T-helper 2 cell treated with Interferon-gamma antibody and Interleukin-4, amounts not matched to agents 5 μg/mL and 100 μg/mL, for 36 hours (primary cell): ENCODE measurements around the gene RNF212.

Source experiments
- DNase-seq: peaks from one replicate; pipeline ENCODE4 v3.0.0; 2021; ENCODE audit warnings: low spot score
- H3K27ac Mint-ChIP-seq: one replicate; pipeline ENCODE4 v1.8.0; 2021; ENCODE audit warnings: mild to moderate bottlenecking, mixed read lengths
- H3K27me3 Mint-ChIP-seq: one replicate; pipeline ENCODE4 v1.8.0; 2021; ENCODE audit warnings: low read depth, mixed read lengths
- H3K36me3 Mint-ChIP-seq: one replicate; pipeline ENCODE4 v1.8.0; 2021; ENCODE audit warnings: low read depth, mixed read lengths
- H3K4me1 Mint-ChIP-seq: one replicate; pipeline ENCODE4 v1.8.0; 2021; ENCODE audit warnings: low read depth, mixed read lengths
- H3K4me3 Mint-ChIP-seq: one replicate; pipeline ENCODE4 v1.8.0; 2022; ENCODE audit warnings: mild to moderate bottlenecking, moderate library complexity, mixed read lengths
- H3K9me3 Mint-ChIP-seq: one replicate; pipeline ENCODE4 v1.8.0; 2021; ENCODE audit warnings: mixed read lengths

RNF212 gene

GRCh38 chr4:1105662-1106061 lies 7.7 kb downstream of the RNF212 start:
- H3K4me1 Mint-ChIP-seq = no peaks in the 10 kb centered on the region
- H3K27ac Mint-ChIP-seq = no peak overlapping the region
- no peaks in the 10 kb centered on the region for H3K9me3 Mint-ChIP-seq
- DNase-seq = no peak
- H3K4me3 Mint-ChIP-seq = no peak overlapping the region
- H3K36me3 Mint-ChIP-seq = no peaks in the 10 kb centered on the region
- H3K27me3 Mint-ChIP-seq = peaks cover 6% of the 10 kb centered on the region

DNA sequence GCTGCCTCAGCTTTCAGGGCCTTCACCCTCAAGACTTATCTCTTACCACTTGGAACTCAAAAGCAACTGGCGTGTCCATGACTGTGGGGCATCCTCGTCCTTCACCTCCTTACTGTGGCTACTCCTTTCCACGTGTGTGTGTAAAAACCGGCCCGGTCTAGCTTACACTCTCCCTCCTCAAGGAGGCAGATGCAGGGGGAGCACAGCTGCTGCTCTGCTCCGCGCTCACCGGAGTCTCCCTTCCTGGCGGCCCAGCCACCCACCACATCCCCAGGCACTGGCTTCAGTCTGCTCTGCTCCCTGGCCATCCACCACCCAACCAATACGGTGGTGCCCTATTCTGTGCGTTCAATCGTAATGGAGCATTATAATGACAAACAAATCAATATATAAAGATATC lies 8.3 kb downstream of the RNF212 start:
- Mint-ChIP-seq H3K9me3 (no peaks in the 10 kb centered on the region), H3K4me3 (no peak overlapping the region), H3K36me3 (no peaks in the 10 kb centered on the region), H3K4me1 (no peaks in the 10 kb centered on the region), H3K27ac (no peak overlapping the region), H3K27me3 (peaks cover 6% of the 10 kb centered on the region)
- DNase-seq = no peak

DNA sequence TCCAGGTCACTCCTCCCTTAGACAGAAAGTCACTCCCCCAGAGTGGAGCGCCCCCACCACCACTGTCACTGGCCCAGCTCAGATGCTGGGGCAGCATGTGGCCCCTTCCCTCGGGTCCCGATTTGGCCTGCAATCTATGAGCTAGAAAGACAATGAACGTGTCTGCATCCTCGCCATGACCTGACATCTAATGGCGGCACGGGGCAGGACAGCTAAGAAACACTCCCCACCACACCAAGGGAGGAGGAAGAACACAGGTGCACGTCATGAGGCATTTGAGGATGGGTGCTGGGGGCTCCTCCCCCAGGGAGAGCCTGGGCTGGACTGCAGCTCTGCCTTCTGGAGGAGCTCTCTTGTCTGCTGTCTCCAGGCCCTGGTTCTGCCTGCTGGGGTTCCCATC lies 8.7 kb downstream of the RNF212 start:
- no peak overlapping the region for H3K27ac Mint-ChIP-seq
- DNase-seq = no peak
- no peaks in the 10 kb centered on the region for H3K4me1 Mint-ChIP-seq
- H3K9me3 Mint-ChIP-seq = no peaks in the 10 kb centered on the region
- H3K36me3 Mint-ChIP-seq = no peaks in the 10 kb centered on the region
- peaks cover 2% of the 10 kb centered on the region for H3K27me3 Mint-ChIP-seq
- H3K4me3 Mint-ChIP-seq = no peak overlapping the region

GRCh38 chr4:1099684-1100335 lies 13.6 kb downstream of the RNF212 start:
- H3K4me1 Mint-ChIP-seq = no peaks in the 10 kb centered on the region
- no peak overlapping the region for H3K4me3 Mint-ChIP-seq
- DNase-seq = no peak
- no peaks in the 10 kb centered on the region for H3K27me3 Mint-ChIP-seq
- no peaks in the 10 kb centered on the region for H3K9me3 Mint-ChIP-seq
- no peak overlapping the region for H3K27ac Mint-ChIP-seq
- no peaks in the 10 kb centered on the region for H3K36me3 Mint-ChIP-seq

GRCh38 chr4:1099270-1099669 lies 14.1 kb downstream of the RNF212 start:
- H3K9me3 Mint-ChIP-seq = no peaks in the 10 kb centered on the region
- no peaks in the 10 kb centered on the region for H3K36me3 Mint-ChIP-seq
- H3K27ac Mint-ChIP-seq = no peak overlapping the region
- no peaks in the 10 kb centered on the region for H3K4me1 Mint-ChIP-seq
- H3K4me3 Mint-ChIP-seq = no peak overlapping the region
- no peaks in the 10 kb centered on the region for H3K27me3 Mint-ChIP-seq
- DNase-seq = no peak

- Mint-ChIP-seq H3K4me3 (no peak overlapping the region), H3K9me3 (no peaks in the 10 kb centered on the region), H3K36me3 (no peaks in the 10 kb centered on the region), H3K27me3 (no peaks in the 10 kb centered on the region), H3K4me1 (no peaks in the 10 kb centered on the region), H3K27ac (no peak overlapping the region)
- no peak for DNase-seq
Measured at GRCh38 chr4:1098311-1098925, 14.9 kb downstream of the RNF212 start.

GRCh38 chr4:1097553-1097952 lies 15.8 kb downstream of the RNF212 start:
- H3K36me3 Mint-ChIP-seq = no peaks in the 10 kb centered on the region
- DNase-seq = no peak
- H3K9me3 Mint-ChIP-seq = no peaks in the 10 kb centered on the region
- H3K4me3 Mint-ChIP-seq = no peak overlapping the region
- H3K4me1 Mint-ChIP-seq = no peaks in the 10 kb centered on the region
- no peak overlapping the region for H3K27ac Mint-ChIP-seq
- H3K27me3 Mint-ChIP-seq = no peaks in the 10 kb centered on the region

- H3K36me3 Mint-ChIP-seq = no peaks in the 10 kb centered on the region
- H3K4me3 Mint-ChIP-seq = no peak overlapping the region
- H3K4me1 Mint-ChIP-seq = no peaks in the 10 kb centered on the region
- no peak overlapping the region for H3K27ac Mint-ChIP-seq
- no peaks in the 10 kb centered on the region for H3K9me3 Mint-ChIP-seq
- DNase-seq = no peak
- no peaks in the 10 kb centered on the region for H3K27me3 Mint-ChIP-seq
Measured at GRCh38 chr4:1096841-1097240, 16.5 kb downstream of the RNF212 start.

DNA sequence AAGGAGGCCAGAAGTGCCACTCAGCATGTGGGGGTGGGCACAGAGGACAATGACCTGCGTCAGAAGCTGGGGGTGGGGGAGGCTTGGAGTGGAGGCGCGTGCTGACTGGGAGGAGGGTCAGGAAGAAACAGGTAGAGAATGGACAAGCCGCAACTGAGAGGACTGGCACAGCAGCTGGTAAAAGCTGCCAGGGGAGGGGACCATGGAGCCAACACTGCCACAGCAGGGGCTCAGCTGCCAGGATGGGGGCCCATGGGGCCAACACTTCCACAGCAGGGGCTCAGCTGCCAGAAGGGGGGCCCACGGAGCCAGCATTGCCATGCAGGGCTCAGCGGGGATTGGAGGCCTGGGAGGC lies 19.1 kb downstream of the RNF212 start:
- no peak overlapping the region for H3K4me3 Mint-ChIP-seq
- H3K27ac Mint-ChIP-seq = no peak overlapping the region
- no peaks in the 10 kb centered on the region for H3K4me1 Mint-ChIP-seq

GRCh38 chr4:1093391-1094335 lies 19.7 kb downstream of the RNF212 start:
- H3K36me3 Mint-ChIP-seq = no peaks in the 10 kb centered on the region
- H3K4me3 Mint-ChIP-seq = no peak overlapping the region
- no peaks in the 10 kb centered on the region for H3K27me3 Mint-ChIP-seq
- peaks cover 7% of the 10 kb centered on the region for H3K9me3 Mint-ChIP-seq
- H3K4me1 Mint-ChIP-seq = no peaks in the 10 kb centered on the region
- no peak for DNase-seq
- no peak overlapping the region for H3K27ac Mint-ChIP-seq

More for the DNA sequence above, 19.1 kb downstream of the RNF212 start:
- Mint-ChIP-seq H3K9me3 (peaks cover 6% of the 10 kb centered on the region), H3K36me3 (no peaks in the 10 kb centered on the region), H3K27me3 (no peaks in the 10 kb centered on the region)
- DNase-seq = no peak

DNA sequence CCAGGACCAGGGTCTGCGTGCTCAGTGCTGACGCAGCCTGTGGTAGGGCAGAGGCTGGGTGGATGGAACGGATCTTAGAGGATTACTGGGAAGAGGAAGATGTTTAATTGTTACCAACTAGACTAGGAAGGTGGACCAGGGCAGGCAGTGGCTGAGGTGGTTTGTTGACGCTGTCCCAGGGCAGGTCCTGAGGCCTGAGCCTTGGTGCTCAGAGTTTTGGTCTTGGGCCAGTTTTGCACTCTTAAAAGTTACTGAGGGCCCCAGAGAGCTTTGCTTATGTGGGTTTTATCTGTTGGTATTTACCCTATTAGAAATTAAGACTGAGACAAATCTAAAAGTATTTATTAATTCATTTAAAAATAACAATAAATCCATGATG lies 20.4 kb downstream of the RNF212 start:
- no peaks in the 10 kb centered on the region for H3K4me1 Mint-ChIP-seq
- no peak overlapping the region for H3K27ac Mint-ChIP-seq
- no peaks in the 10 kb centered on the region for H3K36me3 Mint-ChIP-seq
- no peak for DNase-seq
- no peak overlapping the region for H3K4me3 Mint-ChIP-seq
- peaks cover 13% of the 10 kb centered on the region for H3K9me3 Mint-ChIP-seq
- no peaks in the 10 kb centered on the region for H3K27me3 Mint-ChIP-seq

GRCh38 chr4:1092026-1092982 lies 21.1 kb downstream of the RNF212 start:
- DNase-seq = no peak
- no peaks in the 10 kb centered on the region for H3K4me1 Mint-ChIP-seq
- no peak overlapping the region for H3K4me3 Mint-ChIP-seq
- H3K36me3 Mint-ChIP-seq = no peaks in the 10 kb centered on the region
- H3K27me3 Mint-ChIP-seq = no peaks in the 10 kb centered on the region
- H3K27ac Mint-ChIP-seq = no peak overlapping the region
- peaks cover 16% of the 10 kb centered on the region for H3K9me3 Mint-ChIP-seq

GRCh38 chr4:1091561-1091995 lies 21.8 kb downstream of the RNF212 start:
- no peaks in the 10 kb centered on the region for H3K4me1 Mint-ChIP-seq
- H3K27ac Mint-ChIP-seq = no peak overlapping the region
- no peaks in the 10 kb centered on the region for H3K36me3 Mint-ChIP-seq
- peaks cover 16% of the 10 kb centered on the region for H3K9me3 Mint-ChIP-seq
- no peak overlapping the region for H3K4me3 Mint-ChIP-seq
- DNase-seq = no peak
- no peaks in the 10 kb centered on the region for H3K27me3 Mint-ChIP-seq
